ENCODE data around the gene PRSS53.
"Not testable (repeated sequence)": the region's sequence is repeated elsewhere in the genome, so short reads cannot be mapped to it uniquely, and the experiment has no call there.

The PRSS53 gene

DNA sequence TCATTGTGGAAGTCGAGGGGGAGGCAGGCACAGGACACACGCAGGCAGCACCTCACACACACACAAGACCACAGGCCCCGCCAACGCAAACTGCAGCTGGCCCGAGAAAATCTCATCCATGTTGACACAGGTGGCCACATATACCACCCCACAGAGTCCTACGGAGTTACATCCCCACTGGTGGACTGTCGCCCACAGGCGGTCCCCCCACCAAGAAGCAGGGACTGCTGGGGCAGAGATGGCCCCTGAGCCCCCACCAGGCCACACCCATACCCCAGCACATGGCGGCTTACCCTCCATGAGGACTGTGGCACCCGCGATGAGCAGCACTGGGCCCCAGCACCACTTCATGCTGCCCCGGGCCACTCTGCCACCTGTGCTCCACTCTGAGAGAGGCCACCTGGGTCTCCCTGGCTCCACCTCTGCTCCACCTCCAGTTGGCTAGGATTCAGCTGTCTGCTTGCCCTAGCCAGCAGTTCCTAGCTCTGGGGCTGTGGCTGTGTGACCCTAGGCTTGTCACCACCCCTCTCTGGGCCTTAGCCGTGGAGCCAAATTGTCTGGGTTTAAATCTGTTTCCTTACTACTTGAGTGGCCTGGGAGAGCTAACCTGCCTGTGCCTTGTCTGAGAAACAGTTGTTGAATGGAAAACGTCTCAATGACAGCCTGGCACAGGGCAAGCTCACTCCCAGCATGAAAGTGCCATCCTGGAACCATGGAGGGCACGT is at the start of gene PRSS53:
Gene PRSS53 (minus strand): TSS at position 485 of the 725 bp plus-strand sequence. CDS start 134 bp downstream, at position 351.
- DNase-seq (ENCODE audit: low spot score): no peak

GRCh38 chr16:31136822-31137499 is 48.2 kb upstream of the PRSS53 start:
- DNase-seq (ENCODE audit: low spot score): not testable (repeated sequence)

GRCh38 chr16:31136287-31136662 is 47.5 kb upstream of the PRSS53 start:
- DNase-seq (ENCODE audit: low spot score): no peak

DNA sequence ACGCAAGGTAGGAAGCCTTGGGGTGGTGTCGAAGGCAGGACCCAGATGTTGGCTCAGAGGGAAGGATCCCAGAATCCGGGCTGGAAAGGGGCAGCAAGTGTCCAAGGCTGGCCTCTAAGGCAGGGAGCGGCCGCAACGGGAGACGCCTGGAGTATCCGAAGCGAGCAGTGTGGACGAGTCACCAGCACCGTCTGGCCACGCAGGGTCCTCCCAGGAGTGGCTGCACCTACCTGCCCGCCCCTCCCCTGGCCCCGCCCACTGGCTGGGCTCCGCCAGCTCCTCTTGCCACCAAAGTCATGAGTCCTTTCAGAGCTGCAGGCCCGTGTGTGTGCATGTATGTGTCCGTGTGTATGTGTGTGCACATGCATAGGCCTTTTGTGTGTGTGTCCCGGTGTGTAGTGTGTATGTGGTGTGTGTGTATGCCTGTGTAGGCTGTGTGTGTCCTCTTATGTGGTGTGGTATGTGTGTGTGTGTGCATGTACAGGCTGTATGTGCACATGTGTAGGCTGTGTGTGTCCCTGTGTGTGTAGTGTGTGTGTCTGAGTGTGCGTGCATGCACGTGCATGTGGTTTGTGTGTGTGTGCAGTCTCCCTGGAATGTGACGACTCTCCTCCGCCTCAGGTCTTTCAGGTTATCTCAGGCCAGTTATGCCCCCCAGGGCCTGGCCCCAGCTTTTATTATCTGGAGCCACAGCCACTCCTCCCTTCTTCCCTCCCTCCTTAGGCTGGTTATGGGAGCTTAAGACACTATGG is 47.0 kb upstream of the PRSS53 start, which contains the start of gene PRSS8:
Gene PRSS8 (minus strand): TSS at position 193 of the 752 bp plus-strand sequence. CDS start 229 bp downstream, outside the sequence.
- DNase-seq (ENCODE audit: low spot score): no peak

- DNase-seq (ENCODE audit: low spot score): no peak
Measured at GRCh38 chr16:31134625-31135534, 46.1 kb upstream of the PRSS53 start.

- no peak for DNase-seq (ENCODE audit: low spot score)
Measured at GRCh38 chr16:31134091-31134571, 45.4 kb upstream of the PRSS53 start.

GRCh38 chr16:31133046-31133501 is 44.3 kb upstream of the PRSS53 start:
- DNase-seq (ENCODE audit: low spot score): no peak

GRCh38 chr16:31132303-31132979 is 43.7 kb upstream of the PRSS53 start:
- DNase-seq (ENCODE audit: low spot score): no peak

DNA sequence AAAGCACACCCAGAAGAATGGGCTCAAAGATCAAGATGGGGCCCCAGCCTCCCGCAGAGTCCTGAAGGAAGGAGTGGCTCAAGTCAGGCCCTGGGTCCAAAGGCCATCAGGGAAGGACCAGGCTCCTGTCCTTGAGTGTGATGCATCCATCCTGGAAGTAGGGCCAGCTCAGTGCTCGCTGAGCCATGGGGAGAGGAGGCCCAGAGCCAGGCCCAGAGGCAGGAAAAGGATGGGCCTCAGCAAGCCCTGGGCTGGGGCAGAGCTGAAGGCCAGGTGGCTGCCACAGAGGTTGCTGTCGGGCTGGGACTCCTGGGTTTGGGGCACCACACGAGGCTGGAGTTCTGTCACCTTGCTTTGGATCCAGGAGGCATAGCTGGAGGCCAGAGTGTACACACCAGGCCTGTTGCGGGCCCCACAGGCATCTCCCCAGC is 43.1 kb upstream of the PRSS53 start:
- DNase-seq (ENCODE audit: low spot score): no peak

DNA sequence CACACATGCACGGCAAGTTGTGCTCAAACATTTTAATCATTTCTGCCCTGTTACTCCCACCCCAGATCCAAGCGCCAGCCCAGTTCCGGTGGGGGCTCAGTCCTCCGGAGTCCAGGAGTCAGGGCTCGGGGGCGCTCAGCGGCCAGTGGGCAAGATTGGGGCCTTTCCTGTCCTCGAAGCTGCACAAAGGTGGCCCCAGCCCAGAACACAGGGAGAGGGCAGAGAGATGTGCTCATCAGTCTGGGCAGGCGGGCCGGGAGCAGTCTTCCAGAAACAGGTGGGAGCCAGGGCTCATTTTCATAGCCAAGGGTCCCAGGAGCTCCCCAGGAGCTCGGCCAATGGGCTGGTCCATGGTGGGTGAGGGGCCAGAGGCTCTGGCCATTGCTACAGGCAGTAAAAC is 42.7 kb upstream of the PRSS53 start:
- no peak for DNase-seq (ENCODE audit: low spot score)

GRCh38 chr16:31130899-31131298 is 42.2 kb upstream of the PRSS53 start:
- no peak for DNase-seq (ENCODE audit: low spot score)

DNA sequence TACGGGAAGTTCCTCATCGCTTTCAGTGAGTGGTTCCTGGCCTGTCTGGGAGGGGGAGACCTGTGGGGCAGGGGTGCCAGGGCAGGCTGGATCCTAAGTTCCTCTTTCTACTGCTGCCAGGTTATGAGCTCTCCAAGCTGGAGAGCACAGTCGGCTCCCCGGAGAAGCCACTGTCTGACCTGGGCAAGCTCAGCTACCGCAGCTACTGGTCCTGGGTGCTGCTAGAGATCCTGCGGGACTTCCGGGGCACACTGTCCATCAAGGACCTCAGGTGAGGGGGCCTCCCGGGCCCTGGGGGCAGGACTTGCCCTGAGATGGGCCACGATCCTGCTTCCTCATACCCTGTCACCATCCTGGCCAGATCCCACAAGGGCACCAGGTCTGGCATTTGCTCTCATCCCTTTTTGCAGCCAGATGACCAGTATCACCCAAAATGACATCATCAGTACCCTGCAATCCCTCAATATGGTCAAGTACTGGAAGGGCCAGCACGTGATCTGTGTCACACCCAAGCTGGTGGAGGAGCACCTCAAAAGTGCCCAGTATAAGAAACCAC is 41.7 kb upstream of the PRSS53 start:
- DNase-seq (ENCODE audit: low spot score): no peak

DNA sequence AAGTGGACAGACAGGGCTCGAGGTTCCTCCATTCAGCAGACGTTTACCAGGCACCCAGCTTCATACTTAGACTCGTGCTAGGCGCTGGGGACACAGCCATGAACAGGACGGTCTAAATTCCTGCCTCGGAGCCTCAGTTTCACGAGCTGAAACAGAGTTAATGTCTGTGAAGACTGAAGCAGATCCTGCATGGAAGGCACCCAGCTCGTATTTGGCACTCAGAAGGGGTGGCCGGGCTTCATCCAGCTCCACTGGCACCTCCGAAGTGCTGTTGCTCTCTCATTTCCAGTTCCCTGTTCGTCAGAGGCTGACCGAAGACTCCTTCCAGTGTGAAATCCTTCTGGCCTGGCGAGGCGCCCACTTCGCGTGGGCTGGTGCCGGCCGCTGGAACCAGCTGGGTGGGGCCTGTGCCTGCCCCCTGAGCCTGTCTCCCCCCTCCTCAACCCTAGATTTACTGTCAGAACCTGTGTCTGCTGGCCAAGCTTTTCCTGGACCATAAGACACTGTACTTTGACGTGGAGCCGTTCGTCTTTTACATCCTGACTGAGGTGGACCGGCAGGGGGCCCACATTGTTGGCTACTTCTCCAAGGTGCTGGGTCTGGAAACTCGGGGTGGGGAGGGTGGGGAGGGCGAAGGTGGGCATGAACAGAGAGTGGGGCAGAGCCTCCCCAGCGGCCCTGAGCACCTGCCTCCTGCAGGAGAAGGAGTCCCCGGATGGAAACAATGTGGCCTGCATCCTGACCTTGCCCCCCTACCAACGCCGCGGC is 41.0 kb upstream of the PRSS53 start:
- no peak for DNase-seq (ENCODE audit: low spot score)

DNA sequence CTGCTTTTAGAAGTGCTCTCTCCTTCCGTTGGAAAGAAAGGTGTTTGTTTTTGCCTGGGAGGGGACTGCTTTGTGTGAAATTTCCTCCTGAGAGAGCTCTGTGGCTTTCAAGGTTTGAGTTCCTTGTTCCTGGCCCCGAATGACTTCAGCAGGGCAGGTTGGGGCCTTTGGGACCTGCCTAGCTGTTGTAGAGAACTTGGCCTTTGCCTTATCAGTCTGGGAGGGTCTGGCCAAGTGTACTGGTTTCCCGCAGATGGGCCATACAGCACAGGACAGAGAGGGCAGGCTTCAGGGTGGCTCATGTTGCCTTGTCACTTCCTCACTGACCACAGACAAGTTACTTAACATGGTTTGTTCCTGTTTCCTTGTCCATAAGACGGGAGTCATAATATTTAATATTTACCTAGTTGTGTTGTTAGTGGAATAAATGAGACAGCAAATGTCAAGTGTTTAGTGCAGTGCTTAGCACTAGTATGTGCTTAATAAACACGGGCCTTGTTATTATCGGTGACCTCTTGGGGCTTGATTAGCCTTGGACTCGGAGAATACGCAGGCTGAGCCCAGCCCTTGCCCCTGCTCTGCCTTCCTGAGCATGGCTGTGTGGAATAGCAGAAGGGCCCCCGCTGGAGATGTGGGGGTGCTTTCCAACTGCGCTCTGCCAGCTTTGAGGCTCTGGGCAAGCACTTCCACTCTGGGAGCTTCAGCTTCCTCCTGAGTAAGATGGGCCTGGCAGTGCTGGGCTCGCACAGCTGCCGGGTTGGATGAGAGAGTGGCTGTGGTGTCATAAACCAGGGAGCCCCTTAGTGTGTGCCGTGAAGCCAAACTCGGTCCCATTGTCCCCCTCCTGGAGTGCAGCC is 40.2 kb upstream of the PRSS53 start:
- no peak for DNase-seq (ENCODE audit: low spot score)

GRCh38 chr16:31127182-31127581 is 38.4 kb upstream of the PRSS53 start:
- DNase-seq (ENCODE audit: low spot score): no peak

GRCh38 chr16:31125844-31126243 is 37.1 kb upstream of the PRSS53 start:
- no peak for DNase-seq (ENCODE audit: low spot score)

DNA sequence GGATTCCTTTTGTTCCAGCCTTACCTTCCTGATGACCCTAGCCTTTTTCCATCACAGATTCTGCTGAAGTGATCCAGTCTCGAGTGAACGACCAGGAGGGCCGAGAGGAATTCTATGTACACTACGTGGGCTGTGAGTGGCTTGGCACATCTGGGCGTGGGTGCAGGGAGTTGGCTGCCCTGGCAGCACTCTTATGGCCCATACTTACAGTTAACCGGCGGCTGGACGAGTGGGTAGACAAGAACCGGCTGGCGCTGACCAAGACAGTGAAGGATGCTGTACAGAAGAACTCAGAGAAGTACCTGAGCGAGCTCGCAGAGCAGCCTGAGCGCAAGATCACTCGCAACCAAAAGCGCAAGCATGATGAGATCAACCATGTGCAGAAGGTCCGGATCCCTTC is 31.4 kb upstream of the PRSS53 start:
- no peak for DNase-seq (ENCODE audit: low spot score)

DNA sequence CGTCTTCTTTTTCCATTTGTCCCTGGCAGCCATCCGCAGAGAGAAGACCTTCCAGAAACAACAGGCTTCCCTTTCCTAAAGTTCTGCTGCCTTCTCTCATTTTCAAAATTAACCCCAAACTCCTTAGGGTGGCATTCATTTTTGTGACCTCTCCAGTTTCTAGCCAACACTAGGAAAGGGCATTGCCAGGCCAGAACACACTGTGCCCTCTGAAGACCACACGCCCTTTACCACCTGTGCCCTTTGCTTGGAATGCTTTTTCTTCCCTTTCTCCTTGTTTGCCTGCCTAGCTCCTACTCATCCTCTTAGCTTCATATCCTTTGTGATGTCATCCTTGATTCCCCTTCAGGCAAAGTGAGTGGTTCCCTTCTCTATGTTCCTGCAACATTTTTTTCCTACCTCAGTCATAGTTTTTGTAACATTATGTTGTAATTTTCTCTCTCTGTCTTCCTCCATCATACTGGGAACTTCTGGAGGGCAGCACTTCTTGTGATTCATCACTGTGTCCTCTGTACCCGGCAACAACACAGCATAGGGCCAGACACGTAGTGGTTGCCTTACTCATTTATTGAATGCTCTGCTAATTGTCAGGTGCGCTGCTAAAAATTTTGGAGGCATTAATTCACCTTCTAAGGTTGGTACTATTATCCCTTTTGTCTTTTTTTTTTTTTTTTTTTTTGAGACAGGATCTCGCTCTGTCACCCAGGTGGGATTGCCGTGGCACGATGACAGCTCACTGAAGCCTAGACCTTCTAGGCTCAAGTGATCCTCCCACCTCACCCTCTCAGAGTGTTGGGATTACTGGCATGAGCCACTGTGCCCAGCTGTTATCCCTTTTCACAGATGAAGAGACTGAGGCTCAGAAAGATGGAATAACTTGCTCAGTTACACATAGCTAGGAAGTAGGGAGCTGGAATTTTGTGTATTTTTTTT is 29.7 kb upstream of the PRSS53 start:
- DNase-seq (ENCODE audit: low spot score): no peak

All from activated CD4-positive, alpha-beta T cell treated with anti-CD3 and anti-CD28 coated beads, Interleukin-2, Interleukin-4, amounts not matched to agents 100 ng/mL and 50 ng/mL, durations not matched to agents 16 hours and 8 hours (primary cell).